ENCODE measurements around the gene TEX54.
"Not testable (repeated sequence)": the region's sequence is repeated elsewhere in the genome, so short reads cannot be mapped to it uniquely, and the experiment has no call there.

The TEX54 gene

GRCh38 chr11:62855571-62856332 is 23.1 kb upstream of the TEX54 start:
- DNase-seq (ENCODE audit: low read depth, low spot score), result peak; percentile 93

DNA sequence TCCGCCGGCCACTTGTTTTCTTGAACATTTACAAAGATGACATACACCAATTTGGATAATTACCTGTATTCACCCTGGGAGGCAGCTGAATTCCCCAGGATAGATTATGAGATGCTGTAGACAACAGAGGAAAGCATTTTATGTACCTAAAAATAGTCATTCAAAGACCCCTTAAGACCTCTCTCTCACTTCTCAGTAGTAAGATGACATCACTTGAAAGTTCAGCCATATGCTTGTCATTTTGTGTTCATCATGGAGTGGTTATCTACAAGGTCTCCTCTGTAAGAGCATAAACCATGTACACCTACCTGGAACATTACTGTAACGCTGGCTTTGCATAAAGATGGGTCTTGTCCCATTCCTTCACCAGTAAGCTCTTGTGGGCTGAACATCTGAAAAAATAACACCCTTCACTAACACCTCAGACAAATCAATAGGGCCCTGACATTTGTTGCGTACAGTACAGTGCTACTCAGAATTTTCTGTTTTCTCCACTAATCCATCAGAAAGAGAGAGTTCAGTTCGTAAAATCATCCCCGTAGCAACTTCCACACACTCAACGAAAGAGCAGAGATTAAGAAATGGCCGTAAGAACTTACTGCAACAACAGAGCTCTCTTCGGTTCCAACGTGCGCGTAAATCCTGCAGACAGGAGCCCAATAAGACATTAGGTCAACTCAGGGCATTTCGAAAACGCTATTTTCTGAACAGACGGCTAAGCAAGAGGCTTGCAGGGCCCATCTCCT is 22.4 kb upstream of the TEX54 start:
- DNase-seq (ENCODE audit: low read depth, low spot score), result no peak

- no peak for DNase-seq (ENCODE audit: low read depth, low spot score)
Observed at GRCh38 chr11:62854013-62854824, 21.6 kb upstream of the TEX54 start.

- DNase-seq (ENCODE audit: low read depth, low spot score), result no peak
Observed at GRCh38 chr11:62853279-62853965, 20.8 kb upstream of the TEX54 start.

DNA sequence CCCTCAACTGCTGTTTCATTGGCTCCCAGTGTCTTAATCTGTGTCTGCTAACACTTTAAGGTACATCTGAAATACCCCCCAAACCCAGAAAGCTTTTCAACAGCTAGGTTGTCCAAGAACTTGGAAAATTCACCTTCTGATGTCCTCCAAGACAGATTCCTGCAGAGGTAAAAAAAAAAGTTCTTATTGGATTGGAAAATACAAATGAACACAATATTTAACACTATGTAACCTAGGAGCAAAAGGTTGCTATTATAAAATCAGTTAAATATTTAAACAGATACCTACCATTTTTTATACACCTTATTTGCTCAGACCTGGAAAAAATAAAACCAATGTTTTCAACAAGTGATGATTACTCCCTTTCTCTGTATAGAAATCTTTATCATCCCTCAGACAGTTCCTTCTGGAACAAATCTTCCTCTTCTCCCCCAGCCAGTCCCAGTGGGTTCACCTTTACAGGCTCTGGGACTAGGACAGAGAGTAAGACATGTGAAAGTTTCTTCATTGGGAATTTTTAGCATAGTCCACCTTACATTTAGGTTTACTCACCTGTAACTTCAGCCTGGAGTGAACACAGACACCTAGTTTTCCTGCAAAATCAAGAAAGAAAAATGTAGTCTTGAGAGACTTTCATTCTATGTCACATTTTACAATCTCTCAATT is 20.0 kb upstream of the TEX54 start:
- no peak for DNase-seq (ENCODE audit: low read depth, low spot score)

DNA sequence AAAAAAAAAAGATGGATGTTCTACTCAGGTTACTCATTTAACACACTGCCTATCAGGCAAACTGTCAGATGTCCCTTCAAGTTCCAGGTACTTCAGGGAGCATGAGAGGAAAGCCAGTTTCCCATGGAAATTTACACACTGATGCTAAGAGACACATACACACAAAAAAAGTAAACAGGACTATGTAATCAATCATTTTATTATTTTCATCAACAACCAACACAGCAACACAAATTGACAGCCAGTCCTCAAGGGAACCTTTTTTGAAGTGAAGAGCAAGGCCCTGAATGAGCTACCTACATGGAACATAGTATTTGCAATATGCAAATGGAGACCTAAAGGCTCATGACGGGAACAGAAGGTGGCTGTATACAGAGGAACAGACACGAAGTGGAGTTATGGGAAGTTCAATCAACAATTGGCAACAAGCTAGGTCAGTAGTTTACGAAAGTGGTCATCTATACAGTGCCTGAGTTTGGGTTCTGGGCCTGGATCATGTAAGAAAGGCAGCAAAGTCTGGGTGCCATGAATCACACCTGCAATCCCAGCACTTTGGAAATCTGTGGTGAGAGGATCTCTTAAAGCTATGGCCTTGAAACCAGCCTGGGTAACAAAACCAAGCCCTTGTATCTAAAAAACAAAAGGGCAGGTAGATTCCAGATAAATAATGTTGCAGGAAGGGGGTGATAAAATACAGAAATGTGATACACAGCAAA is 19.3 kb upstream of the TEX54 start:
- DNase-seq (ENCODE audit: low read depth, low spot score), result no peak

- DNase-seq (ENCODE audit: low read depth, low spot score), result no peak
Observed at GRCh38 chr11:62850911-62851806, 18.5 kb upstream of the TEX54 start.

DNA sequence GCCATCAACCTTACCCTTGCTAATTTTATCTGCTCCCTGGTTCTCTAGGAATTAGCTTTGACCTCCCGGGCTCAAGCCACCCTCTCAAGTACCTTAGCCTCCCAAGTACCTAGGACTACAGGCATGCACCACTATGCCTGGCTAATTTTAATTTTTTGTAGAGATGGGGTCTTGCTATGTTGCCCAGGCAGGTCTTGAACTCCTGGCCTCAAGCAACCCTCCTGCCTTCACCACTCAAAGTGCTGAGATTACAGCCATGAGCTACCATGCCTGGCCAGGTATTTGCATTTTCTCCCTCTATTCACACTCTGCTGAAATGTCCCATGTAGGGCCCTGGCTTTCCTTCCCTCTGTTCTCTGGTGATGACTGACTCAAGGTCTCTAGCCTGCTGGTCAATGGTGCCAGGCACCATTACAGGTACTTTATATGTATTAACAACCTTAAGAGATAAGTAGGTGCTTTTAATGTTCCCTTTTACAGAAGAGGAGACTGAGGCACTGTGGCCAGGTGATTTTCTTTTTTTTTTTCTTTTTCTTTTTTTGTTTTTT is 15.2 kb upstream of the TEX54 start:
- no peak for DNase-seq (ENCODE audit: low read depth, low spot score)

DNA sequence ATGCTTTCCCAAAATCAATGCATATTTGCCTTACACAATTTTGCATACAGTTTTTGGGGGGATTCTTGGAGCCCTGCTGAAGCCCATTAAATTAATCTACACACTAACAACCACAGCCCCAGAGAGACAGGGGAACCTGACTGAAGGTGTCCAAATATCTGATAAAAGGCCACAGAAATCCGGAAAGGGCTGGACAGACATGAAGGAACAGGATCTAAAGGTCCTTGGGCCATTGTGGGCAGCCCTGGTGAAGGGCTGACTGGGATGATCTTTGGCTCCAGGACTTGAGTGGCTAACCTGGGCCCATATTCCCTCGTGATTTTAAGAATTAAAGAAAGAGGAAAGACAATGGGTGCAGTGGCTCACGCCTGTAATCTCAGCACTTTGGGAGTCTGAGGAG is 13.5 kb upstream of the TEX54 start:
- no peak for DNase-seq (ENCODE audit: low read depth, low spot score)

DNA sequence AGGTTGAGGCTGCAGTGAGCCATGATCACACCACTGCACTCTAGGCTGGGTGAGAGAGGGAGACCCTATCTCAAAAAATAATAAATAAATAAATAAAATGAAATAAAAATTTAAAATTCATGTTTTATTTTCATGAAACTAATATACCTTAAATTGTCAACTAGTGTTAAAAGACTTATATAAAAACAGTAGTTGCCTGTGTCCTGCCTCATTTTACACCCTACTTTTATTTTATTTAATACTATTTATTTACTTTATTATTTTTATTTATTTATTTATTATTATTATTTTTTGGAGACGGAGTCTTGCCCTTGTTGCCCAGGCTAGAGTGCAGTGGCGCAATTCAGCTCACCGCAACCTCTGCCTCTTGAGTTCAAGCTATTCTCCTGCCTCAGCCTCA is 11.5 kb upstream of the TEX54 start:
- no peak for DNase-seq (ENCODE audit: low read depth, low spot score)

GRCh38 chr11:62843466-62843865 is 10.8 kb upstream of the TEX54 start:
- DNase-seq (ENCODE audit: low read depth, low spot score), result no peak

DNA sequence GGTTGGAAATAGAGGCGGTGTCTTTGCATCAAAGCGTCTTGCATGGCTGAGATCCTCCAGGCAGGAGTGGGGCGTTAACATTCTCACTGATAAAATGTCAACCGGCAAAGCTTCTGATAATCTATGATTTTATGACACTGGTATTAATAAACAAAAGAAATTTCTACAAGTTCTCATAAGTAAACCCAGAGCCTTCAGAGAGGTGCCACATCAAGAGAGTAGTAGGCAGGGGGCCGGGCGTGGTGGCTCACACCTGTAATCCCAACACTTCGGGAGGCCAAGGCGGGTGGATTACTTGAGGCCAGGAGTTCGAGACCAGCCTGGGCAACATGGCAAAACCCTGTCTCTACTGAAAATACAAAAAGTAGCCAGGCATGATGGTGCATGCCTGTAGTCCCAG is 10.2 kb upstream of the TEX54 start:
- not testable (repeated sequence) for DNase-seq (ENCODE audit: low read depth, low spot score)

DNA sequence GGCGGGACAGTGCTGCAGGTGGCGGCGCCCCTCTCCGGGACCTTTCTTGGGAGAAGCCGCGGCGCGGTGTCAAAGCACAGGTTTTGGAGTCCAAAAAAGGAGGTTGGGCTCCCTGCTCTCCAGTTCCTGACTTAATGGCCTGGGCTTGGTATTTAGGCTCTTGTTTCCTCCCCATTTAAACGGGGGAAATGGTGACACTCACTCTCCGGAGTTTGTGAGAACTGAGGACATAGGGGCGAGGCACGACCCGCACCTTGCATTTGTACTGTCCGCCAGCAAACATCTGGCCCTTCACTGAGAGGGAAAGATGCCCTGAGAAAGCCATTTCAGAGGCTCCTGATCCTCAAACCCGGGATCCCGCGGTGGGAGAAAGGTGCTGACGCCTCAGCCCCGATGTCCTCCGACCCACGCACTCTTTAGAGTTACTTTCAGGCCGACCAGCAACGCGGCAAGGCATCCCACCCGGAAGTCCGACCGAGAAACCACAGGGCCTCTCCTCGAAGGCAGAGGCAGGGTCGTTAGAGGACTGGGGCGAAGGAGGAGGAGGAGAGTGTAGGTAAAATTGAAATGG is 9.6 kb upstream of the TEX54 start:
- no peak for DNase-seq (ENCODE audit: low read depth, low spot score)

DNA sequence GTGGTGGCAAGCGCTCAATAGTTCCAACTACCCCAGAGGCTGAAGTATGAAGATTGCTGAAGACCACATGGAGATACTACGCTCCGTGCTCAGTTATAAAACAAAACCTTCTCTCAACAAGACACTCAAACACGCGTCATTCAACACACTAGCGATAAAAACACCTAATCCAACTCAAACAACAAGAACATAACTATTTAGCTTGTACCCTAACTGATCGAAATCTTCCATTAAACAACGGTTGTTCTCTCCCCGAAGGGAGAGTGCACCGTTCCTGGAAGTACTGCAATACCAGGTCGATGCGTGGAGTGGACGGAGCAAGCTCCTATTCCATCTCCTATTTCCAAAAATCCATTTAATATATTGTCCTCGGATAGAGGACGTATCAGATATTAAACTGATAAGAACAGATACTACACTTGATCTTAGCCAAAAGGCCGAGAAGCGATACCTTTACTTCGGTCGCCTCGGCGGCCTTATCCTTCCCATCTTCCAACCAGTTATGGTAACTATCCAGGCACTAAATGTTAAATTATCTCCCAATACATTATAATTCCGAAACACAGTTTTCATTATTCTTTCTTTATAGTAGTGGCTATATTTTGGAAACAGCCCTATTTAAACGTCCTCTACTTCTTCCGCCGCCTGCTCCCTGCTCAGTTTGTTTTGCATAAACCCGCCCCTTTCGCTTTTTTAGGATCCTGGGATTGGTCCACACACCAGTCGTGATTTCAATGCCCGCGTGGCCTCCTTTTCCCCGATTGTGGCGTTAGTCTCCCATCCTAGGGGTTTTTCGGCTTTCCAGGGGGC is 8.9 kb upstream of the TEX54 start:
- DNase-seq (ENCODE audit: low read depth, low spot score), result peak; percentile 64

DNA sequence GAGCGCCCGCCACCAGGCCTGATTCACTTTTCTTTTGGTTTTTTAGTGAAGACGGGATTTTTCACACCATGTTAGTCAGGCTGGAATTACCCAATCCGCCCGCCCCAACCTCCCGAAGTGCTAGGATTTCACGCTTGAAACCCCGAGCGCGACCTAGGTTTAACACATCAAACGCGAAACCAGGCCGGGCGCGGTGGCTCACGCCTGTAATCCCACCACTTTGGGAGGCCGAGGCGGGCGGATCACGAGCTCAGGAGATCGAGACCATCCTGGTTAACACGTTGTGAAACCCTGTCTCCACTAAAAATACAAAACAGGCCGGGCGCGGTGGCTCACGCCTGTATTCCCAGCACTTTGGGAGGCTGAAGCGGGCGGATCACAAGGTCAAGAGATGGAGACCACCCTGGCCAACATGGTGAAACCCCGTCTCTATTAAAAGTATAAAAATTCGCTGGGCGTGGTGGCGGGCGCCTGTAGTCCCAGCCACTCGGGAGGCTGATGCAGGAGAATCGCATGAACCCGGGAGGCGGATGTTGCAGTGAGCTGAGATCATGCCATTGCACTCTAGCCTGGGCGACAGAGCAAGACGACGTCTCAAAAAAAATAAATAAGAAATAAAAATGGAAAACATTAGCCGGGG is 8.2 kb upstream of the TEX54 start:
- DNase-seq (ENCODE audit: low read depth, low spot score), result peak; percentile 72

DNA sequence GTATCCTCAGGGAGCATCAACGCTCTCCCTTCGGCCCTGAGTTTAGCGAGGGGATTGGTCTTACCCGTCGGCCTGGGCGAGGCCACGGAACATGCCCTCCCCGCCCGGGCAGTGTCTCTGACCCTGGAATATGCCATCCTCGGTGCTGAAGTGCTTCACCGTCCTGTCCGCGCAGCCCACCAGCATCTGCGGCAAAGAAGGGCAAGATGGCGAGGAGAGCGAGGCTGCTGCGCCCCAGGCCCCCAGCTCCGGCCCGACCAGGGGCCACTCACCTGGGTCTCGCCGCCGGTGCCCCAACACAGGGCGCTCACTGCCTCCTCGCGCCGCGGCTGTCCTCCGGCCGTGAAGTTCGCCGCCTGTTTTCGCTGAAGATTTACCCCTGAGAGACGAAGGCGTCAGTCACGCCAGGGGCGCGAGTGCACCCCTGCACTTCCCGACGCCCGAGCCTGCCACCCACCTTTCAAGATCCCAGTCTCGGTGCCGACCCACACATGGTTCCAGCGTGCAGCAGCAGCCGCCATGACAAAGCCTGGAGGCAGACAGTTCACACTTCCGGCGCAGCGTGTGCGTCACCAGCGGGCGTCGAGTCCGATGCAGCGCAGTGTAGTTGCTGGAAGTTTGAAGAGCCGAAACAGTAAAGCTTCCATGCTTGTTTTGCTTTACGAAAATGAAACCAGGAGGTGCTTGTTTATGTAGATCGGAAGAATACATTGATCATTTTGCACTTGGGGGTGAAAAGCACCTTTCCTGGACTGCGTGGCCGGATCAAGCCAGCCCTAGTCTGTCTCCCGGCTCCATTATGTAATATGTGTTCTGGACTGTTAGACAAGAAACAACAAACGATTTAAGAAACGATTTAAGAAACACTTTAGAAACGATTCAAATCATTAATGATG is 6.7 kb upstream of the TEX54 start, which contains the start of gene WDR74:
Gene WDR74, minus strand, starts transcription at position 541 of the 896 bp plus-strand sequence. Its CDS starts 20 bp downstream, at position 521.
- DNase-seq (ENCODE audit: low read depth, low spot score), result peak; percentile 76

Data from activated naive CD8-positive, alpha-beta T cell treated with anti-CD3 and anti-CD28 coated beads, Interleukin-2, amount 50 U/mL, for 16 hours (primary cell).